Measurements from ENCODE around the gene TMPRSS11E. TPM values are rescaled to one million over a fixed set of nuclear protein-coding genes. Genes with fewer than 3 reads are reported as not detected.
"Not testable (repeated sequence)": the region's sequence is repeated elsewhere in the genome, so short reads cannot be mapped to it uniquely, and the experiment has no call there.

The TMPRSS11E gene
- total RNA-seq, 1 experiment from 2014 or later: not detected

- no peak for DNase-seq (ENCODE audit: low spot score)
These were observed 14.5 kb downstream of the TMPRSS11E start for GRCh38 chr4:68461790-68462189.

- DNase-seq (ENCODE audit: low spot score): no peak
These were observed 15.4 kb downstream of the TMPRSS11E start for GRCh38 chr4:68462691-68463090.

DNA sequence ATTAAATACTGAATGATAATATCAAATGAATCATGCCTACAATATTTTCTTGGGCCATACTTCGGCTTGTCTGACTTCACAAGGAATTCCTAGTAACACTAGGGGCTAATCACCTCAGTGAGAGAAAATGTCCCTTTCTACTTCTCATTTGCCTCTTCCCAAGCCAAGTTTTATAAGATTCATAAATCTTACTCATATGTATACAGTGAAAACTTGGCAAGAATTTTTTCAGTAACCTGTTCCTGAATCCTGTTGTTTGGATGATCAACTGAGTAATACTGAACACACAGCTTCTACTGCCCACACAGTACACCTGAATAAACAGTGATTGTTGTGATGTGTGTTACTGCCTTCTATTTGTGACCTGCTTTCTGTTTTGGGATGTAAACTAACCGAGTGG lies 16.5 kb downstream of the TMPRSS11E start:
- DNase-seq (ENCODE audit: low spot score): no peak

DNA sequence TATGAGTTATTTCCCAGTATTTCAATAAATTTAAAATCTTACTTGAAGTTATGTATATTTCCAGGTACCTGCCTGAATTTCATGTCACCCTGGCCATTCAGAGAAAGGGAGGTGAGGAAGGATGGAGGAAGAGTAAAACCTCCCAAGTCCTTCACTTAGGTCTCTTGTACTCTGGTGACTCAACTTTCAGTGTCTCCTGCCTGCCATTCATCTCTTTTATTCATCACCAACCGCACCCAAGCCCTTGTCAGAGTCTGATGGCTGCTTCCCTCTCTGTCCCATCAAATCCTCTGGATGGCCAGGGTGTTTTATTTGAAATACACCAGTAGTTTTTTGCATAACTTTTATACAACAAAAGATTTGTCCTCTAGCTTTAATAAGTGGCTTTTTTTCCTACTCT lies 17.8 kb downstream of the TMPRSS11E start:
- DNase-seq (ENCODE audit: low spot score): no peak

- peak; percentile 67 for DNase-seq (ENCODE audit: low spot score)
These were observed 18.9 kb downstream of the TMPRSS11E start for GRCh38 chr4:68466185-68466584.

DNA sequence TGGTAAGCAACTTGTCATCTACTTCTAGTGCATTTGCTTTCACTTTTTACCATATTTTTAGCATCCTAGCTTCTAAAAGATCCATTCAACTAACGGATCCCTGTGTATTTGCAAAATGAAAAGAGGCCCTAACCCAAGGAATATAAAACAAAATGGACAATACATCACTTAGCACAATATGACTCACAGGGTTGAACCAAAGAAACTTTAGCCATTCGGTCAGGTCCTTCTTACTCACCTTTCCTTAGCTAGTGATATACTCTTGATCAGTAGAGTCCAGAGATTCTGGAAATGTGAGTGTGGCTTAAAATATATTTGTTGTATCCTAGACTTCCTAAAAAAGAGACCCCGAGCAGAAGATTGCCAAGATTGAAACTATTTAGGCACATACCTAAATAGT lies 19.5 kb downstream of the TMPRSS11E start:
- DNase-seq (ENCODE audit: low spot score): no peak

GRCh38 chr4:68469482-68469881 lies 22.2 kb downstream of the TMPRSS11E start:
- no peak for DNase-seq (ENCODE audit: low spot score)

DNA sequence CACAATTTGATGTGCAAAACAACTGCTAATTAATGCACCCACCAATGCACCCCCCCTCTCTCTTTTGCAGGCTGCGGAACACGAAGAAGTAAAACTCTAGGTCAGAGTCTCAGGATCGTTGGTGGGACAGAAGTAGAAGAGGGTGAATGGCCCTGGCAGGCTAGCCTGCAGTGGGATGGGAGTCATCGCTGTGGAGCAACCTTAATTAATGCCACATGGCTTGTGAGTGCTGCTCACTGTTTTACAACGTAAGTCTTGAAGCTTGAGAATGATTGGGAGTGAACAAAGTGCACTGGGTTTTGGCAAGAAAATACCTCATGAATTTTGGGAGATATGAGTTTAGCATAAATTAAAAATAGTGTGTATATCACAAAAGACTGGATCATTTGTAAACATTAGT lies 28.9 kb downstream of the TMPRSS11E start:
- DNase-seq (ENCODE audit: low spot score): no peak

GRCh38 chr4:68489338-68489737 lies 42.1 kb downstream of the TMPRSS11E start:
- DNase-seq (ENCODE audit: low spot score): no peak

DNA sequence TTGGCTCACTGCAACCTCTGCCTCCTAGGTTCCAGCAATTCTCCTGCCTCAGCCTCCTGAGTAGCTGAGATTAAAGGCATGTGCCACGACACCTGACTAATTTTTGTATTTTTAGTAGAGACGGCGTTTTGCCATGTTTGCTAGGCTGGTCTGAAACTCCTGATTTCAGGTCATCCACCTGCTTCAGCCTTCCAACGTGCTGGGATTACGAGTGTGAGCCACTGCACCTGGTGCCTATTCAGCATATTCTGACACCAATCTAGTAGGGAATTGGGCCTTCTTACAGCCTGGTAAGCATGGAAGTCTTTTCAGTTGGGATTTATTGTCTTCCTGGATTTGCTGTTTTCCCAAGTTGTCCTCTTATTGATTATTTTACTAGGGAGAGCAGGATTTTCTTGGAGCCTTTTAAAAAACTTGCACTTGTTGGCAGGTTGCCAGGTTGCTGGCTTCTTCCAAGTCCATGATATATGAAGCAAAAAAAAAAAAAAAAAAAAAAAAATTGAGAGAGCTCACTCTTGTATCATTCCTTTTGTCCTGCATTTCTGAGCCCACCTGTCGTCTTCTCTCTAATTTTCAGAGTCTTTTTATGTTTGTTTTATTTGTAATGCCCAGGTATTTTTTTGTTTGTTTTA lies 43.7 kb downstream of the TMPRSS11E start:
- DNase-seq (ENCODE audit: low spot score): no peak

DNA sequence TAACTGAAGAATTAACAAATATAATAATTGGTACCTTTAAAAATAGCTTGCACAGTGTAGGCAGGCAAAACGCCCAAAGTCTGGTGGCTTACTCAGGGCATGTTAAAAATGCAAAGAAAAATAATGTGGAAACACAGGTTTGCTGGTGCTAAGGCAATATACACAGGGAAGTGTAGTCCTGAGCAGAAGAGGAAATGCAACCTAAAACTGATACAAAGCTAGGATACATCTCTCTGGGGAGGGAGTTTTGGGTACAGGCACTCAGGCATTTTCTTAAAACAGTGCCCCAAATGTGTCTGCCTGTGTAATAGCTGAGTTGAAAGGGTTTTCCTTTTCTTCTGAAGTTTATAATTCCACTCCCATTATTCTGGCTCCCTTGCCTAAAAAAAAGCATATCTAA lies 47.4 kb downstream of the TMPRSS11E start:
- DNase-seq (ENCODE audit: low spot score): no peak

DNA sequence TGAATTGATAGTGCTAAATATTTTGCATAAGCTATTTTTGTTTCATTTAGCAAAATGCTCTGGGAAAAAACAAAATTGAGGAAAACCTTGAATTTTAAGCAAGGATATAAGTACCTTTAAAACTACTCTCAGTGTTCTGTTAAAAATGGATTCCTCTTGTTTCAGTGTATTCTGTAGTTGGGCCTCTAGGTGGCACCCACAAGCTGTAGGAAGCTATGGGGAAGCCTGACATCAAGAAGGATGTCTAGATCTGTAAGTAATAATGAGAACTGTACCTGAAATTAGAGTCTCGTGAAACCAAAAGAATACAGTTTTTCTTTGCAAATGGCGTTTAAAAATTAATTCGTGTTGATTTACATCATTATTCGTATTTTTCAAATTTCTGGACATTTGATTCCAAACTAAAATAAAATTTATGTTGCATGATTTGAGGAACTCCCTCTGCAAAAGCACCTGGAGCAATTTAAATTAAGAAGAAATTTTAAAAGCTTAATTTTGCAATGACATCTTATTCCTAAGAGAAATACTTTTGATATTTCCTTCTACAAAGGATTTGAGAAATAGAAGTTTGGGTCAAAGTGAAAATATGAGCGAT lies 51.2 kb downstream of the TMPRSS11E start:
- peak; percentile 63 for DNase-seq (ENCODE audit: low spot score)

- DNase-seq (ENCODE audit: low spot score): no peak
These were observed 51.8 kb downstream of the TMPRSS11E start for GRCh38 chr4:68499021-68499420.

- not testable (repeated sequence) for DNase-seq (ENCODE audit: low spot score)
These were observed 56.2 kb downstream of the TMPRSS11E start for GRCh38 chr4:68503462-68503861.

- not testable (repeated sequence) for DNase-seq (ENCODE audit: low spot score)
These were observed 57.6 kb downstream of the TMPRSS11E start for GRCh38 chr4:68504836-68505235.

GRCh38 chr4:68505452-68505851 lies 58.2 kb downstream of the TMPRSS11E start:
- DNase-seq (ENCODE audit: low spot score): not testable (repeated sequence)

DNA sequence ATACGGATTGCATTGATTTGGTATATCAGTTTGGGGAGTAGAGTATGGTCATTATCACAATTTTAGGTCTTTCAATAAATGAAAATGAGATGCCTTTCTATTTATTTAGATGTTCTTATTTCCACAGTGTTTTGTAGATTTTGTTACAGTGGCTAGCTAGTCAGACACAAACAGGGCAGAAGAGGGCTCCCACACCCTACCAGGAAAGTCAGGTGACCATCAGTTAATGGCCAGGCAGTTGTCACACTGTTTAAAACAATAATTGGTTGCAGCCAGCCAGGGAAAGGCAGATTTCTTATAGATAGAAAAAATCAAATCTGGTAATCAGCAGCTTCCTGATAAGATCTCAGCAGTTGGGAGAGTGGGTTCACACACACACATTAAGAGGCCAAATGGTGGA lies 71.6 kb downstream of the TMPRSS11E start:
- no peak for DNase-seq (ENCODE audit: low spot score)

GRCh38 chr4:68520985-68521384 lies 73.7 kb downstream of the TMPRSS11E start:
- no peak for DNase-seq (ENCODE audit: low spot score)

- DNase-seq (ENCODE audit: low spot score): not testable (repeated sequence)
These were observed 75.0 kb downstream of the TMPRSS11E start for GRCh38 chr4:68522232-68522631.

GRCh38 chr4:68535974-68536373 lies 88.7 kb downstream of the TMPRSS11E start:
- no peak for DNase-seq (ENCODE audit: low spot score)

- no peak for DNase-seq (ENCODE audit: low spot score)
These were observed 89.1 kb downstream of the TMPRSS11E start for GRCh38 chr4:68536375-68536774.

GRCh38 chr4:68542742-68543141 lies 95.5 kb downstream of the TMPRSS11E start:
- not testable (repeated sequence) for DNase-seq (ENCODE audit: low spot score)

Data from H4 (cell line).